Sigmoid colon (tissue), 4 donors: ENCODE data around the gene TOX2.

Source experiments
- POLR2A ChIP-seq, 2 donors: fragments of 450-650 bp; IDR thresholded peaks; one replicate each; pipeline ENCODE4 v1.6.1; 2016; ENCODE audit warnings: antibody characterized with exemption in 2 of 2, mild to moderate bottlenecking in 2 of 2, moderate library complexity in 2 of 2
- POLR2AphosphoS5 ChIP-seq, 4 donors: sonication (generic); formaldehyde crosslinking; IDR thresholded peaks; one replicate each; pipeline ENCODE4 v1.6.1; 2017; ENCODE audit warnings: antibody characterized with exemption in 4 of 4

GRCh38 chr20:44022464-44022863, 107.8 kb downstream of the TOX2 start:
- TF ChIP-seq POLR2AphosphoS5 (IDR thresholded peaks at IDR 0.05) (no peak), POLR2A (IDR thresholded peaks at IDR 0.05) (no peak)
